T47D (cell line): Measurements from ENCODE around the gene VDAC1.
"Not testable (repeated sequence)": the region's sequence is repeated elsewhere in the genome, so short reads cannot be mapped to it uniquely, and the experiment has no call there.

Experiments used
- DNase-seq, 2 experiments: peaks; one replicate each; pipeline versions ENCODE4 v3.0.0 to v3.0.0-alpha.2; 2011 to 2012; ENCODE audit warnings: low read depth in 1 of 2, low spot score in 1 of 2
- JUND ChIP-seq: IDR thresholded peaks from 2 replicates; pipeline ENCODE4 v1.6.1; 2012; ENCODE audit warnings: low read depth
- in situ Hi-C: cut with HindIII; loops from 2 replicates; pipeline ENCODE4 v1.10.0; 2016; ENCODE audit warnings: low sequenced_read_pairs, low pct_unique_long_range_greater_than_20kb

Gene VDAC1

GRCh38 chr5:133936651-133937015 is 68.1 kb downstream of the VDAC1 start:
- in situ Hi-C loops: no loop called here
- no peak for DNase-seq
- TF ChIP-seq JUND: no peak

DNA sequence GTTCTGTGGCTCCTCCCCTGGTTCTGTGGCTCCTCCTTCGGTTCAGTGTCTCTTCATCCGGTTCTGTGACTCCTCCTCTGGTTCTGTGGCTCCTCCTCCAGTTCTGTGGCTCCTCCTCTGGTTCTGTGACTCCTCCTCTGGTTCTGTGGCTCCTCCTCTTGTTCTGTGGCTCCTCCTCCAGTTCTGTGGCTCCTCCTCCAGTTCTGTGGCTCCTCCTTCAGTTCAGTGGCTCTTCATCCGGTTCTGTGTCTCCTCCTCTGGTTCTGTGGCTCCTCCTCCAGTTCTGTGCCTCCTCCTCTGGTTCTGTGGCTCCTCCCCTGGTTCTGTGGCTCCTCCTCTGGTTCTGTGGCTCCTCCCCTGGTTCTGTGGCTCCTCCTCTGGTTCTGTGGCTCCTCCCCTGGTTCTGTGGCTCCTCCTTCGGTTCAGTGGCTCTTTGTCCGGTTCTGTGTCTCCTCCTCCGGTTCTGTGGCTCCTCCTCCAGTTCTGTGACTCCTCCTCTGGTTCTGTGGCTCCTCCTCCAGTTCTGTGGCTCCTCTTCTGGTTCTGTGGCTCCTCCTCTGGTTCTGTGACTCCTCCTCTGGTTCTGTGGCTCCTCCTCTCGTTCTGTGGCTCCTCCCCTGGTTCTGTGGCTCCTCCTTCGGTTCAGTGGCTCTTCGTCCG is 68.7 kb downstream of the VDAC1 start:
- DNase-seq, in situ Hi-C loops: not testable (repeated sequence)

GRCh38 chr5:133935667-133935940 is 69.2 kb downstream of the VDAC1 start:
- TF ChIP-seq JUND: no peak
- no peak for DNase-seq
- in situ Hi-C loops: no loop called here

DNA sequence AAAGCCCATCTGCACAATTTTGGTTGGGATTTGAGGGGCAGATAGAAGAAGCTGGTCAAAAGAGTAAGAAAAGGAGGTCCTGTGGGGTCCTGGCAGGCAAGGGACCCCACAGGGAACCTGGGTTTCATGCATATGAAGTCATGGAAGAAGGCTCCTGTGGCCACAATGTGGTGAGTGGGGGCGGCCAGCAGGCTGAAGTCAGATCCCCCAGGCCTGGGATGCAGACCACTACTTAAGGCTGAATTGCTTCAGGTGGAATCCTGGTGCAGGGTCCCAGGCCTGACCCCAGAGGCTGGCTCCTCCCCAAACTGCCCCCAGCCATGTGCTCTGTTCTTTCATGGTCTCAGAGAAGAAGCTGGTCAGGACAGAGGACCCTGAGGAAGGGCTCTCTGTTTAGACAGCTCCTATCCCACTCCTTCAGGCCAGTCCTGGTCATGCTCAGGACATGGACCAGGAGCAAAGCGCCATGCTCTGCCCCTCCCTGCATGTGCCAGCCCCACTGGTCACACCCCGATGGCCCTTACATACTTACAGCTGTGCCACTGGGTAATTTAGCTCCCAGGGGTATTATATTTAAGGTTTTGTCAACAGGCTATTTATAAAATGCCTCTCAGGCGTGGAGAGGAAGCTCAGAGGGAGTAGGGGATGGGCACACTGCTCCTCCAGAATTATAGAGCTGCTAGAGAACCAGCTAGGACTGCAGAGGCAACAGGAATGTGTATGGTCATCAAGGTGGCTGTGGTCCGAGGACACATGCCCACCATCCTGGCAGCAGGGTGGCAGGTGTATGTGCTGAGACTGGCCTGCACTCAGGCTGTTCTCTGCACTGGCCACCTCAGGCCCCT is 69.7 kb downstream of the VDAC1 start:
- no peak for TF ChIP-seq JUND
- in situ Hi-C loops: no loop called here
- no peak for DNase-seq

DNA sequence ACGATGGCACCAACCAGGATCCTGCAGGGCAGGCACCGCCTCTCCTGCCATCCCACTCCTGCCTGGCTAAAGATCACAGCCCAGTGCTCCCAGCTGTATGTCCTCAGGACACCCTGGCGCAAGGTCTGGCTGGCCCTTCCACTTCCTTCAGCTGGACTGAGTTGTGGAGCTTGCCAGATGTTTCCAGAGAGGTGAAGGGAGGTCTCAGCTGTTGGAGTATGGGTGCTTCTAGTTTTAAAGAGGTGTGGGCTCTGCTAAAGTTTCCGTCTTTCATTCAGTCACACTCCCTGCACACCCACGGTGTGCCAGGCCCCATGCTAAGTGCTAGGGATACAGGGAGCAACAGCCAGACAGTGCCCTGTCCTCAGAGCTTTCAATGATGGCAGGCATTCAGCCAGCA is 70.5 kb downstream of the VDAC1 start:
- no peak for DNase-seq
- in situ Hi-C loops: no loop called here
- no peak for TF ChIP-seq JUND

DNA sequence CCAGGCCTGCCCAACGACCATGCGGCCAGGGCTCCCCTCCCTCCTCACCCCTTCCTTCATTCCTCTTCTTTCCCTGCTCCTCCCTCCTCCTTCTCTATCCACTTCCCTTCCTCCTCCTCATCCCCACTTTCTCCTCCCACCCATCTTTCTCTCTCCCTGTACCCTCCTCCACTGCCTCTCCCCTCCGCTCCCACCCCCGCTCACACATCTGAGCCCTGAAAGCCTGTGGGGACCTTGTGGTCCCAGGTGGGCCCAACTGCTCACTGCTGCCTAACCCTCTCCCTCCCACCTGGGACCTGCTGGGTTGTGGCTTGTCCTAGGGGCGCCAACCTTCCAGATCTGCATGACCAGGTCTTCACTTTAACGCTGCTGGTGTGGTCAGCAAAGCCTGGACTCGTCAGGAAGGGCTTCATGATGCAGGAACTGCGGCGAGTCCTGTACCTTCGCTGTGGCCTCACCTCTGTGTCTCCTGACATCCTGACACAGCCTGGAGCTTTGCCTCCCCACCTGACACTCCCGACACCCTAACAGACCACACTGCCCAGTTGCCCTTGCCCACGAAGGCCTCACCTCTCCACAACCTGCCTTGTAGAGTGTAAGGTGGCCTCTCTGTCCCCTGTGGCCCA is 71.0 kb downstream of the VDAC1 start:
- no peak for TF ChIP-seq JUND
- no peak for DNase-seq
- in situ Hi-C loops: no loop called here

GRCh38 chr5:133933169-133933509 is 71.6 kb downstream of the VDAC1 start:
- TF ChIP-seq JUND: no peak
- DNase-seq: no peak
- in situ Hi-C loops: no loop called here

DNA sequence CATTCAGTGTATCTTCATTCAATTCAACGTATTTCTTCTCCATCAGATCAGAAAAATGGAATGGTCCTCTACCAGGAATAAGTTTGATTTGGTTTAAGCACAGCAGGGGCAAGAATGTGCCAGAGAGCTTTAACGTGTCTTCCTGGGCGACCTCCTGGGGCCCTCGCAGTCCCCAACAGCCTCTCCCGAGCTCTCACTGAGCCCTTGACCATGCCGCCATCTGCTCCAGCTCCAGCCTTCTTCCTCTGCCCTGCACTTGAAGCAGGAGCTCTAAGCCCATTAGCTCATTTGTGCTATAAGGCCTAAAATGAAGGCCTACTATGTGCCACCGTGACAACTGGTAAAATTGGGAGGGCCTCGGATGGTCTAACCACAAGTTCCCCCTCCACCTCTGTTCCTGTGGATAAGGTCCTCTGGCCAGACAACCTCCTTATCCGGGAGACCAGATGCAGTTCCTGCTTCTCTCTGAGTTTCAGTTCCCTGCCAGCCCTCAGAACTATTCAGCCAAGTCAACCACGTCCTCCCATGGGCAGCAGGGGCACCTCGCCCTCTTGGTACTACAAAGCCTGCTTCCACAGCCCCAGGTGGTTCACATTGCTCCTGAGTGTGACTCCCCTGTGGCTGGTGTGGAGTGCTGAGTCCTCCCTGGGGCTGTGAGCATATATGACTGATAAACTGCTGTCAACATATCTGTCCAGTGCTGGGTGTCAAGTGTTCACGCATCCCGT is 72.2 kb downstream of the VDAC1 start:
- in situ Hi-C loops: no loop called here
- DNase-seq: no peak
- TF ChIP-seq JUND: no peak

- no peak for TF ChIP-seq JUND
- DNase-seq: no peak
- in situ Hi-C loops: no loop called here
Observed at GRCh38 chr5:133931546-133931945, 73.2 kb downstream of the VDAC1 start.

GRCh38 chr5:133930813-133931090 is 74.0 kb downstream of the VDAC1 start:
- no peak for TF ChIP-seq JUND
- in situ Hi-C loops: no loop called here
- no peak for DNase-seq

- no peak for TF ChIP-seq JUND
- in situ Hi-C loops: no loop called here
- DNase-seq: no peak
Observed at GRCh38 chr5:133930061-133930812, 74.5 kb downstream of the VDAC1 start.

GRCh38 chr5:133928587-133929393 is 76.0 kb downstream of the VDAC1 start:
- no peak for TF ChIP-seq JUND
- in situ Hi-C loops: no loop called here
- no peak for DNase-seq
